ENCODE results near the gene CACNB4. TPM values are rescaled to one million over a fixed set of nuclear protein-coding genes. Genes with fewer than 3 reads are reported as not detected.

Gene CACNB4
- polyA plus RNA-seq, 1 of the 3 experiments (the other 2 are of a cell fraction) = 0.18 TPM

DNA sequence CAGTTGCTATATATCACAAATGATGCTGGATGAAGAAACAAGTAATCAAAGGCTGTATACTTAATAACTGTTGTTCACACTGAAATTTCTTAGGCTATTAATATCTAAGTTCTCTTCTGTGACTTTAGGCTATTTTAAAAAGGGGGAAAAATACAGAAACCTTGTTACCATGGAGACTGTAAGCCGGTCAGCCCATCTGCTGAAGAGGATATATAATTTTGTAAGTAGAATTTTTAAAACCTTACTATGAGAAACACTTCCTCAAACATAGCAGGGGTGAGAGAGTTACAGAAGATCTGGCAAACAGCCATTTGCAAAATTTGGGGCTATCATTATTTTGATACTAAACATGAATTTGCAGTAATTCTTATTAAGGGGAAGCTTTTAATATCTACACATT lies 27.8 kb downstream of the CACNB4 start:
- H3K79me2 ChIP-seq (ENCODE audit: insufficient read depth) = no peaks in the 10 kb centered on the region
- no peaks in the 10 kb centered on the region for H3F3A ChIP-seq (replicated peaks; ENCODE audit: insufficient read depth)
- H3K36me3 ChIP-seq (replicated peaks in 1 of 2; ENCODE audit: control insufficient read depth in 1 of 2, insufficient read depth in 2 of 2, low read length in 1 of 2) = no peaks in the 10 kb centered on the region
- 56% methylated on average over 1 of the region's 1 CpG for WGBS (ENCODE audit: low lambda C conversion rate)
- no peak overlapping the region for H3K4me3 ChIP-seq (ENCODE audit: low read depth in 2 of 2, low read length in 1 of 2)
- no peaks in the 10 kb centered on the region for H3K4me1 ChIP-seq (ENCODE audit: control insufficient read depth in 1 of 2, insufficient read depth in 2 of 2, low read depth in 1 of 2, low read length in 1 of 2)
- POLR2A ChIA-PET = no interaction called here
- CTCF ChIA-PET = no interaction called here
- no peaks in the 10 kb centered on the region for H3K9me3 ChIP-seq
- no peaks in the 10 kb centered on the region for H4K20me1 ChIP-seq (ENCODE audit: insufficient read depth)
- no peak for DNase-seq
- H3K9ac ChIP-seq = no peak overlapping the region
- H2AFZ ChIP-seq (ENCODE audit: low read depth) = no peak overlapping the region
- no peaks in the 10 kb centered on the region for H3K27me3 ChIP-seq (ENCODE audit: insufficient read depth)
- no peak overlapping the region for H3K27ac ChIP-seq (ENCODE audit: low read depth in 2 of 2, low read length in 1 of 2)
- H3K9me2 ChIP-seq = no peaks in the 10 kb centered on the region
- H3K4me2 ChIP-seq = no peak overlapping the region
- TF ChIP-seq SMC3 (IDR thresholded peaks at IDR 0.05; ENCODE audit: low read depth, low read length) (no peak), RCOR1 (IDR thresholded peaks at IDR 0.05; ENCODE audit: low read length) (no peak), YY1 (IDR thresholded peaks at IDR 0.05; ENCODE audit: low read depth) (no peak), TAF1 (IDR thresholded peaks at IDR 0.05; ENCODE audit: borderline replicate concordance, low read depth, low read length) (no peak)

DNA sequence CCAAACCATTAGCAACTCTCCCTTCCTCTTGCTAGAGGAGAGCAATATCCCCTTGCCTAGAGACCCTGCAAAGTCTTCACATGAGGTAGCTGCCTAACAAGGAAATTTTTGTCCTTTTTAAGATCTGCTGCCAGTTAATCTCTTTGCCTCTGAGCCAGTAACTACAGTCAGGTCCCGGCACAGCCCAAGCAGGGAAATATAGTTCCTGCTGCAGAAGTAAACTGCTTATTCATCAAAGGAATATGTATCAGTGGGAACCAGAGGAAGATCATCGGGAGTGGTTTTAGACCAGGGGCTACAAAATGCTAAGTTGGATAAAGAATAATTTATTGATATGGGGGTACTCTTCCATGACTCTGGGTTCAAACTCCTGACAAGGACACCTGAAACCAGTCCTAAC lies 30.6 kb downstream of the CACNB4 start:
- no peak overlapping the region for H3K4me2 ChIP-seq
- H2AFZ ChIP-seq (ENCODE audit: low read depth) = no peak overlapping the region
- DNase-seq = no peak
- POLR2A ChIA-PET = no interaction called here
- no peaks in the 10 kb centered on the region for H3K9me3 ChIP-seq
- no peak overlapping the region for H3K9ac ChIP-seq
- H3K9me2 ChIP-seq = no peaks in the 10 kb centered on the region
- no peaks in the 10 kb centered on the region for H3F3A ChIP-seq (replicated peaks; ENCODE audit: insufficient read depth)
- H3K27me3 ChIP-seq (ENCODE audit: insufficient read depth) = no peaks in the 10 kb centered on the region; the same call in 1 of the 2 replicates
- CTCF ChIA-PET = interaction anchor here (0.7 kb wide), 1 partner anchor 14 kb away, joined by 3 read pairs; no protein-coding TSS in a partner anchor
- H3K4me1 ChIP-seq (ENCODE audit: control insufficient read depth in 1 of 2, insufficient read depth in 2 of 2, low read depth in 1 of 2, low read length in 1 of 2) = no peaks in the 10 kb centered on the region
- H3K27ac ChIP-seq (ENCODE audit: low read depth in 2 of 2, low read length in 1 of 2) = no peak overlapping the region
- no peaks in the 10 kb centered on the region for H3K79me2 ChIP-seq (ENCODE audit: insufficient read depth)
- 76% methylated on average over 2 of the region's 2 CpGs for WGBS (ENCODE audit: low lambda C conversion rate)
- no peaks in the 10 kb centered on the region for H4K20me1 ChIP-seq (ENCODE audit: insufficient read depth)
- no peak overlapping the region for H3K4me3 ChIP-seq (ENCODE audit: low read depth in 2 of 2, low read length in 1 of 2)
- no peaks in the 10 kb centered on the region for H3K36me3 ChIP-seq (replicated peaks in 1 of 2; ENCODE audit: control insufficient read depth in 1 of 2, insufficient read depth in 2 of 2, low read length in 1 of 2)
- TF ChIP-seq TEAD4 (IDR thresholded peaks at IDR 0.05; ENCODE audit: borderline replicate concordance, insufficient read depth) (no peak), RCOR1 (IDR thresholded peaks at IDR 0.05; ENCODE audit: low read length) (no peak), SIN3A (IDR thresholded peaks at IDR 0.05; ENCODE audit: borderline replicate concordance, low read depth, low read length) (no peak), NRF1 (IDR thresholded peaks at IDR 0.05; ENCODE audit: low read depth, low read length) (no peak)
- TF ChIP-seq, protein P1, sequence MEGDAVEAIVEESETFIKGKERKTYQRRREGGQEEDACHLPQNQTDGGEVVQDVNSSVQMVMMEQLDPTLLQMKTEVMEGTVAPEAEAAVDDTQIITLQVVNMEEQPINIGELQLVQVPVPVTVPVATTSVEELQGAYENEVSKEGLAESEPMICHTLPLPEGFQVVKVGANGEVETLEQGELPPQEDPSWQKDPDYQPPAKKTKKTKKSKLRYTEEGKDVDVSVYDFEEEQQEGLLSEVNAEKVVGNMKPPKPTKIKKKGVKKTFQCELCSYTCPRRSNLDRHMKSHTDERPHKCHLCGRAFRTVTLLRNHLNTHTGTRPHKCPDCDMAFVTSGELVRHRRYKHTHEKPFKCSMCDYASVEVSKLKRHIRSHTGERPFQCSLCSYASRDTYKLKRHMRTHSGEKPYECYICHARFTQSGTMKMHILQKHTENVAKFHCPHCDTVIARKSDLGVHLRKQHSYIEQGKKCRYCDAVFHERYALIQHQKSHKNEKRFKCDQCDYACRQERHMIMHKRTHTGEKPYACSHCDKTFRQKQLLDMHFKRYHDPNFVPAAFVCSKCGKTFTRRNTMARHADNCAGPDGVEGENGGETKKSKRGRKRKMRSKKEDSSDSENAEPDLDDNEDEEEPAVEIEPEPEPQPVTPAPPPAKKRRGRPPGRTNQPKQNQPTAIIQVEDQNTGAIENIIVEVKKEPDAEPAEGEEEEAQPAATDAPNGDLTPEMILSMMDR (IDR thresholded peaks at IDR 0.05) = no peak

GRCh38 chr2:152067823-152068222 lies 31.0 kb downstream of the CACNB4 start:
- no peaks in the 10 kb centered on the region for H3F3A ChIP-seq (replicated peaks; ENCODE audit: insufficient read depth)
- POLR2A ChIA-PET = no interaction called here
- 61% methylated on average over 1 of the region's 1 CpG for WGBS (ENCODE audit: low lambda C conversion rate)
- TF ChIP-seq TCF12 (IDR thresholded peaks at IDR 0.05) = no peak
- no peak for TF ChIP-seq GATA2 (CRISPR knock-in tag; IDR thresholded peaks at IDR 0.05)
- no peak for TF ChIP-seq TEAD4 (IDR thresholded peaks at IDR 0.05; ENCODE audit: borderline replicate concordance, insufficient read depth)
- no peak for TF ChIP-seq FOXJ3 (CRISPR knock-in tag; IDR thresholded peaks at IDR 0.05)
- no peak for TF ChIP-seq RCOR1 (IDR thresholded peaks at IDR 0.05; ENCODE audit: low read length)
- no peak for TF ChIP-seq REST (IDR thresholded peaks at IDR 0.05; ENCODE audit: low read depth, low read length)
- no peak for TF ChIP-seq RAD21 (IDR thresholded peaks at IDR 0.05; ENCODE audit: low read length)
- TF ChIP-seq, protein P1 (IDR thresholded peaks at IDR 0.05) = no peak

More at GRCh38 chr2:152067823-152068222, 31.0 kb downstream of the CACNB4 start:
- no peaks in the 10 kb centered on the region for H3K79me2 ChIP-seq (ENCODE audit: insufficient read depth)
- H3K9me2 ChIP-seq = no peaks in the 10 kb centered on the region
- H3K36me3 ChIP-seq (replicated peaks in 1 of 2; ENCODE audit: control insufficient read depth in 1 of 2, insufficient read depth in 2 of 2, low read length in 1 of 2) = no peaks in the 10 kb centered on the region
- H2AFZ ChIP-seq (ENCODE audit: low read depth) = no peak overlapping the region
- no peak overlapping the region for H3K9ac ChIP-seq
- no peaks in the 10 kb centered on the region for H3K4me1 ChIP-seq (ENCODE audit: control insufficient read depth in 1 of 2, insufficient read depth in 2 of 2, low read depth in 1 of 2, low read length in 1 of 2)
- no peak for DNase-seq
- no peak overlapping the region for H3K4me2 ChIP-seq
- no peaks in the 10 kb centered on the region for H3K9me3 ChIP-seq
- H3K27ac ChIP-seq (ENCODE audit: low read depth in 2 of 2, low read length in 1 of 2) = no peak overlapping the region
- H4K20me1 ChIP-seq (ENCODE audit: insufficient read depth) = no peaks in the 10 kb centered on the region
- CTCF ChIA-PET = no interaction called here
- H3K27me3 ChIP-seq (ENCODE audit: insufficient read depth) = no peaks in the 10 kb centered on the region; the same call in 1 of the 2 replicates
- H3K4me3 ChIP-seq (ENCODE audit: low read depth in 2 of 2, low read length in 1 of 2) = no peak overlapping the region

Data from SK-N-SH (cell line).